Loucy (cell line): ENCODE data around the gene WDFY1.

Experiments
- H2AFZ ChIP-seq: fragments of 200-600 bp; sonication (generic); 2 replicates; pipeline ENCODE4 v1.6.0; 2016; ENCODE audit warnings: antibody characterized with exemption, mild to moderate bottlenecking, low read length, moderate library complexity
- H3F3A ChIP-seq: fragments of 200-600 bp; 2 replicates; pipeline ENCODE4 v1.6.0; 2016; ENCODE audit warnings: antibody characterized with exemption, low read depth, mild to moderate bottlenecking
- H3K27me3 ChIP-seq: fragments of 200-600 bp; sonication (generic); 2 replicates; pipeline ENCODE4 v1.6.1; 2014; ENCODE audit warnings: low read length, mild to moderate bottlenecking; ENCODE audit not compliant: insufficient read depth, poor library complexity, severe bottlenecking
- H3K36me3 ChIP-seq: fragments of 200-600 bp; sonication (generic); 2 replicates; pipeline ENCODE4 v1.6.1; 2016; ENCODE audit warnings: low read length; ENCODE audit not compliant: insufficient read depth
- H3K4me1 ChIP-seq: fragments of 200-600 bp; sonication (generic); 2 replicates; pipeline ENCODE4 v1.5.1; 2014; ENCODE audit warnings: low read length, mild to moderate bottlenecking; ENCODE audit not compliant: insufficient read depth, poor library complexity, severe bottlenecking
- H3K4me2 ChIP-seq: fragments of 200-600 bp; sonication (generic); 2 replicates; pipeline ENCODE4 v1.6.0; 2014; ENCODE audit warnings: antibody characterized with exemption, low read length, low read depth, mild to moderate bottlenecking; ENCODE audit not compliant: poor library complexity, severe bottlenecking
- H3K4me3 ChIP-seq: fragments of 200-600 bp; sonication (generic); 2 replicates; pipeline ENCODE4 v1.5.1; 2014; ENCODE audit warnings: low read length, mild to moderate bottlenecking, mixed read lengths; ENCODE audit not compliant: poor library complexity, severe bottlenecking
- H3K79me2 ChIP-seq: fragments of 200-600 bp; sonication (generic); 2 replicates; pipeline ENCODE4 v1.6.1; 2014; ENCODE audit warnings: low read length; ENCODE audit not compliant: insufficient read depth
- H3K9ac ChIP-seq: fragments of 200-600 bp; sonication (generic); 2 replicates; pipeline ENCODE4 v1.6.0; 2014; ENCODE audit warnings: mild to moderate bottlenecking, low read depth, low read length, moderate library complexity; ENCODE audit not compliant: poor library complexity, severe bottlenecking
- H3K9me2 ChIP-seq: fragments of 200-600 bp; sonication (generic); replicated peaks from 2 replicates; pipeline ENCODE4 v1.6.1; 2016; ENCODE audit warnings: low read depth, low read length, mixed read lengths
- H3K9me3 ChIP-seq: fragments of 200-600 bp; sonication (generic); 2 replicates; pipeline ENCODE4 v1.6.1; 2014; ENCODE audit warnings: mild to moderate bottlenecking, antibody characterized with exemption, low read length, low read depth; ENCODE audit not compliant: insufficient read depth
- H4K20me1 ChIP-seq: fragments of 200-600 bp; sonication (generic); 2 replicates; pipeline ENCODE4 v1.6.0; 2014; ENCODE audit warnings: antibody characterized with exemption, low read length, mild to moderate bottlenecking; ENCODE audit not compliant: insufficient read depth, poor library complexity, severe bottlenecking
- EZH2phosphoT487 ChIP-seq: fragments of 200-600 bp; IDR thresholded peaks from 2 replicates; pipeline ENCODE4 v1.6.1; 2018; ENCODE audit warnings: antibody characterized with exemption, mild to moderate bottlenecking, moderate library complexity, borderline replicate concordance
- TF ChIP-seq, protein P1 (sequence below): fragments of 200-600 bp; sonication (generic); conservative IDR thresholded peaks from 2 replicates; pipeline ENCODE4 v1.5.1; 2014; ENCODE audit warnings: mild to moderate bottlenecking, antibody characterized with exemption, low read length

Gene WDFY1

DNA sequence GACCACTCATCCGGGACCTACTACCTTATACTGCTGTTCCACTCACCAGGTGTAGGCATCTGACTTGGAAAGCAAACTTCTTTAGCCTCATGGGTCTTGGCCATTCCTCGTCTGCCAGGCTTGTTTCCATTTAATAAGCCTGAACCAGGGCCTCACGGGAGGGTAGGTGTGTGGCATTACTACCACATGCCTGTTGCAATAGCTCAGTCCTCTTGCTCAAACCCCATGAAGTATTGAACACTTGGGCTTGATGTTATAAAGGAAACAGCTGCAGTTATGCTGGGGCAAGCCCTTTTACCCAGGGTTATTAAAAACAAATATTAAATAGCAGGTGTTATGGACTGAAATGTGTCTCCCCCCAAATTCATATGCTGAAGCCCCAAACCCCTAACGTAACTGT is 33.3 kb upstream of the WDFY1 start:
- no peak overlapping the region for H2AFZ ChIP-seq
- no peaks in the 10 kb centered on the region for H3K79me2 ChIP-seq
- no peaks in the 10 kb centered on the region for H3K9me3 ChIP-seq
- no peak overlapping the region for H3K4me3 ChIP-seq
- no peaks in the 10 kb centered on the region for H3K36me3 ChIP-seq
- no peaks in the 10 kb centered on the region for H3K27me3 ChIP-seq
- no peaks in the 10 kb centered on the region for H3K4me1 ChIP-seq
- H3K9me2 ChIP-seq, result no peaks in the 10 kb centered on the region
- no peak overlapping the region for H3K9ac ChIP-seq
- TF ChIP-seq, protein P1, sequence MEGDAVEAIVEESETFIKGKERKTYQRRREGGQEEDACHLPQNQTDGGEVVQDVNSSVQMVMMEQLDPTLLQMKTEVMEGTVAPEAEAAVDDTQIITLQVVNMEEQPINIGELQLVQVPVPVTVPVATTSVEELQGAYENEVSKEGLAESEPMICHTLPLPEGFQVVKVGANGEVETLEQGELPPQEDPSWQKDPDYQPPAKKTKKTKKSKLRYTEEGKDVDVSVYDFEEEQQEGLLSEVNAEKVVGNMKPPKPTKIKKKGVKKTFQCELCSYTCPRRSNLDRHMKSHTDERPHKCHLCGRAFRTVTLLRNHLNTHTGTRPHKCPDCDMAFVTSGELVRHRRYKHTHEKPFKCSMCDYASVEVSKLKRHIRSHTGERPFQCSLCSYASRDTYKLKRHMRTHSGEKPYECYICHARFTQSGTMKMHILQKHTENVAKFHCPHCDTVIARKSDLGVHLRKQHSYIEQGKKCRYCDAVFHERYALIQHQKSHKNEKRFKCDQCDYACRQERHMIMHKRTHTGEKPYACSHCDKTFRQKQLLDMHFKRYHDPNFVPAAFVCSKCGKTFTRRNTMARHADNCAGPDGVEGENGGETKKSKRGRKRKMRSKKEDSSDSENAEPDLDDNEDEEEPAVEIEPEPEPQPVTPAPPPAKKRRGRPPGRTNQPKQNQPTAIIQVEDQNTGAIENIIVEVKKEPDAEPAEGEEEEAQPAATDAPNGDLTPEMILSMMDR, result no peak
- TF ChIP-seq EZH2phosphoT487, result no peak
- no peaks in the 10 kb centered on the region for H4K20me1 ChIP-seq
- H3K4me2 ChIP-seq, result no peak overlapping the region
- H3F3A ChIP-seq, result no peaks in the 10 kb centered on the region

DNA sequence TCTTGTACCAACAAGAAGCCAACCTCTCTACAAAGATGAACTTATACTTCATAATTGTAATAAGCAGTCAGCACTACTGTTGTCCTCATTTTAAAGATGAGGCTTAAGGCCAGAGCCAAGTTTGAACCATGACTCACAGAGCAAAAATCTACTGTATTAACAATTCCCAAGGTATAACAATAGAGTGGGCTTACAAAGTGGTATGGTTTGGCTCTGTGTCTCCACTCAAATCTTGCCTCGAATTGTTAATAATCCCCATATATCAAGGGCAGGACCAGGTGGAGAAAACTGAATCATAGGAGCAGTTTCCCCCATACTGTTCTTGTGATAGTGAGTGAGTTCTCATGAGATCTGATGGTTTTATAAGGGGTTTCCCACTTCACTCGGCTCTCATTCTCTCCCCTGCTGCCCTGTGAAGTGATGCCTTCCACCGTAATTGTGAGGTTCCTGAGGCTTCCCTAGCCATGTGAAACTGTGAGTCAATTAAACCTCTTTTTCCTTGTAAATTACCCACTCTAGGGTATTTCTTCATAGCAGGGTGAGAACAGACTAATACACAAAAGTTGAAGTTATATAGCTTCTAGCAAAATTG is 31.6 kb upstream of the WDFY1 start:
- Histone ChIP-seq H3K4me3 (no peak overlapping the region), H3K9me3 (no peaks in the 10 kb centered on the region), H3F3A (no peaks in the 10 kb centered on the region), H3K36me3 (no peaks in the 10 kb centered on the region), H4K20me1 (no peaks in the 10 kb centered on the region), H3K27me3 (no peaks in the 10 kb centered on the region), H3K4me2 (no peak overlapping the region), H3K4me1 (no peaks in the 10 kb centered on the region), H2AFZ (no peak overlapping the region), H3K9ac (no peak overlapping the region), H3K79me2 (no peaks in the 10 kb centered on the region), H3K9me2 (no peaks in the 10 kb centered on the region)
- no peak for TF ChIP-seq EZH2phosphoT487
- TF ChIP-seq, protein P1, result no peak

DNA sequence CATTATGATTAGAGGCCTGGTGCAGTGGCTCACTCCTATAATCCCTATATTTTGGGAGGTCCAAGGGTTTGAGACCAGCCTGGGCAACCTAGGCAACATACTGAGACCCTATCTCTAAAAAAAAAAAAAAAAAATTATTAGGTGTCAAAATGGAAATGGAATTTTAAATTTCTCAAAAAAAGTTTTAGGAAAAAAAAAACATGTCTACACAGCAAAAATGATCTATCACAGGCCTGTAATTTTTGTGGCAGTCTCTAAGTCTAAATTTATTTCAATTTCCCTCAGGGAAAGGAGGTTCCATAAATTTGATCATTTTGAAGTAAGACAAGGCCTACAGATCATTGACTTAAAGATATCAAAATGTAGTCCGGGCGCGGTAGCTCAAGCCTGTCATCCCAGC is 28.5 kb upstream of the WDFY1 start:
- H3K9ac ChIP-seq, result no peak overlapping the region
- TF ChIP-seq EZH2phosphoT487, result no peak
- TF ChIP-seq, protein P1, result no peak
- H3K4me2 ChIP-seq, result no peak overlapping the region
- H3K4me1 ChIP-seq, result no peaks in the 10 kb centered on the region
- no peaks in the 10 kb centered on the region for H3K9me3 ChIP-seq
- no peak overlapping the region for H2AFZ ChIP-seq
- H4K20me1 ChIP-seq, result no peaks in the 10 kb centered on the region
- no peaks in the 10 kb centered on the region; the same call in 1 of the 2 replicates for H3K36me3 ChIP-seq
- no peaks in the 10 kb centered on the region for H3K79me2 ChIP-seq
- H3K27me3 ChIP-seq, result no peaks in the 10 kb centered on the region
- no peaks in the 10 kb centered on the region for H3K9me2 ChIP-seq
- no peaks in the 10 kb centered on the region for H3F3A ChIP-seq
- H3K4me3 ChIP-seq, result no peak overlapping the region
